Neural cell (in vitro differentiated cells): ENCODE results near the gene TMOD4.

Experiments
- CTCF ChIP-seq: fragments of 450-650 bp; IDR thresholded peaks from 2 replicates; pipeline ENCODE4 v1.5.1; 2014; ENCODE audit warnings: antibody characterized with exemption, mild to moderate bottlenecking, moderate library complexity; ENCODE audit not compliant: poor library complexity, severe bottlenecking
- EZH2 ChIP-seq: fragments of 200-600, 300-800 bp; shearing (Covaris generic), sonication (generic); IDR thresholded peaks from 2 replicates; pipeline ENCODE4 v1.6.1; 2014; ENCODE audit warnings: antibody characterized with exemption, low read length, borderline replicate concordance, mild to moderate bottlenecking; ENCODE audit not compliant: insufficient read depth, poor library complexity, severe bottlenecking
- POLR2AphosphoS5 ChIP-seq: IDR thresholded peaks from 2 replicates; pipeline ENCODE4 v1.6.1; 2012
- RAD21 ChIP-seq: fragments of 450-650 bp; conservative IDR thresholded peaks from 2 replicates; pipeline ENCODE4 v1.6.1; 2014; ENCODE audit warnings: antibody characterized with exemption, mild to moderate bottlenecking, moderate library complexity

DNA sequence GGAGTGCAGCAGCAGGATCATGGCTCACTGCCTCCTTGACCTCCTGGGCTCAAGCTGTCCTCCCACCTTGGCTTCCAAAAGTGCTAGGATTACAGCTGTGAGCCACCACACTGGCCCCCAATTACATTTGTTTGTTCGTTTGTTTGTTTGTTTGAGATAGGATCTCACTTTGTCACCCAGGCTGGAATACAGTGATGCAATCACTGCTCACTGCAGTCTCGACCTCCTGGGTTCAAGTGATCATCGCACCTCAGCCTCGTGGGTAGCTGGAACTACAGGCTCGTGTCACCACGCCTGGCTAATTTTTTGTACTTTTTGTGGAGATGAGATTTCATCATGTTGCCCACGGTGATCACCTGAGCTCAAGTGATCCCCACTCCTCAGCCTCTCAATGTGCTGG is 16.3 kb upstream of the TMOD4 start:
- TF ChIP-seq CTCF (no peak), EZH2 (no peak), POLR2AphosphoS5 (no peak), RAD21 (no peak)
